ENCODE results near the gene SLC11A1.

The SLC11A1 gene

GRCh38 chr2:218401890-218402289 lies 19.8 kb downstream of the SLC11A1 start:
- H3K4me3 ChIP-seq (ENCODE audit: low read depth in 1 of 2, low read length in 2 of 2): peak overlapping the region in 1 of 2 donors; percentile 88
- H3K4me1 ChIP-seq (ENCODE audit: control insufficient read depth in 1 of 2, insufficient read depth in 2 of 2, low read length in 2 of 2): peaks cover 17 to 58% of the 10 kb centered on the region in 2 donors
- H3K36me3 ChIP-seq (ENCODE audit: control insufficient read depth in 1 of 2, insufficient read depth in 2 of 2, low read length in 2 of 2): peaks cover 7 to 31% of the 10 kb centered on the region in 2 donors
- no peaks in the 10 kb centered on the region for H3K9me3 ChIP-seq (ENCODE audit: control insufficient read depth in 1 of 2, low read length in 2 of 2)
- H3K27me3 ChIP-seq (ENCODE audit: low read depth, low read length): no peaks in the 10 kb centered on the region
- H3K27ac ChIP-seq (ENCODE audit: low read length): peak overlapping the region; percentile 23

- Histone ChIP-seq H3K27me3 (ENCODE audit: low read depth, low read length) (no peaks in the 10 kb centered on the region), H3K4me3 (ENCODE audit: low read depth in 1 of 2, low read length in 2 of 2) (peak overlapping the region in 1 of 2 donors; percentile 88), H3K27ac (ENCODE audit: low read length) (peak overlapping the region; percentile 23), H3K36me3 (ENCODE audit: control insufficient read depth in 1 of 2, insufficient read depth in 2 of 2, low read length in 2 of 2) (peaks cover 7 to 31% of the 10 kb centered on the region in 2 donors), H3K9me3 (ENCODE audit: control insufficient read depth in 1 of 2, low read length in 2 of 2) (no peaks in the 10 kb centered on the region), H3K4me1 (ENCODE audit: control insufficient read depth in 1 of 2, insufficient read depth in 2 of 2, low read length in 2 of 2) (peaks cover 22 to 58% of the 10 kb centered on the region in 2 donors)
These were observed 20.4 kb downstream of the SLC11A1 start for GRCh38 chr2:218402491-218402901.

GRCh38 chr2:218402911-218403411 lies 20.9 kb downstream of the SLC11A1 start:
- Histone ChIP-seq H3K4me3 (ENCODE audit: low read depth in 1 of 2, low read length in 2 of 2) (no peak overlapping the region), H3K27ac (ENCODE audit: low read length) (no peak overlapping the region), H3K9me3 (ENCODE audit: control insufficient read depth in 1 of 2, low read length in 2 of 2) (no peaks in the 10 kb centered on the region), H3K27me3 (ENCODE audit: low read depth, low read length) (no peaks in the 10 kb centered on the region), H3K4me1 (ENCODE audit: control insufficient read depth in 1 of 2, insufficient read depth in 2 of 2, low read length in 2 of 2) (peaks cover 22 to 58% of the 10 kb centered on the region in 2 donors), H3K36me3 (ENCODE audit: control insufficient read depth in 1 of 2, insufficient read depth in 2 of 2, low read length in 2 of 2) (peaks cover 7 to 31% of the 10 kb centered on the region in 2 donors)

GRCh38 chr2:218403810-218404209 lies 21.7 kb downstream of the SLC11A1 start:
- Histone ChIP-seq H3K4me1 (ENCODE audit: control insufficient read depth in 1 of 2, insufficient read depth in 2 of 2, low read length in 2 of 2) (peaks cover 22 to 55% of the 10 kb centered on the region in 2 donors), H3K9me3 (ENCODE audit: control insufficient read depth in 1 of 2, low read length in 2 of 2) (no peaks in the 10 kb centered on the region), H3K27me3 (ENCODE audit: low read depth, low read length) (no peaks in the 10 kb centered on the region), H3K4me3 (ENCODE audit: low read depth in 1 of 2, low read length in 2 of 2) (no peak overlapping the region), H3K27ac (ENCODE audit: low read length) (no peak overlapping the region), H3K36me3 (ENCODE audit: control insufficient read depth in 1 of 2, insufficient read depth in 2 of 2, low read length in 2 of 2) (peaks cover 7 to 31% of the 10 kb centered on the region in 2 donors)

- H3K36me3 ChIP-seq (ENCODE audit: control insufficient read depth in 1 of 2, insufficient read depth in 2 of 2, low read length in 2 of 2): peaks cover 7 to 31% of the 10 kb centered on the region in 2 donors
- no peaks in the 10 kb centered on the region for H3K27me3 ChIP-seq (ENCODE audit: low read depth, low read length)
- H3K27ac ChIP-seq (ENCODE audit: low read length): no peak overlapping the region
- H3K9me3 ChIP-seq (ENCODE audit: control insufficient read depth in 1 of 2, low read length in 2 of 2): no peaks in the 10 kb centered on the region
- H3K4me1 ChIP-seq (ENCODE audit: control insufficient read depth in 1 of 2, insufficient read depth in 2 of 2, low read length in 2 of 2): peaks cover 22 to 55% of the 10 kb centered on the region in 2 donors
- no peak overlapping the region for H3K4me3 ChIP-seq (ENCODE audit: low read depth in 1 of 2, low read length in 2 of 2)
These were observed 22.4 kb downstream of the SLC11A1 start for GRCh38 chr2:218404351-218405085.

- Histone ChIP-seq H3K4me1 (ENCODE audit: control insufficient read depth in 1 of 2, insufficient read depth in 2 of 2, low read length in 2 of 2) (peaks cover 22 to 55% of the 10 kb centered on the region in 2 donors), H3K9me3 (ENCODE audit: control insufficient read depth in 1 of 2, low read length in 2 of 2) (no peaks in the 10 kb centered on the region), H3K27ac (ENCODE audit: low read length) (peak overlapping the region; percentile 77), H3K27me3 (ENCODE audit: low read depth, low read length) (no peaks in the 10 kb centered on the region), H3K36me3 (ENCODE audit: control insufficient read depth in 1 of 2, insufficient read depth in 2 of 2, low read length in 2 of 2) (peaks cover 7 to 31% of the 10 kb centered on the region in 2 donors), H3K4me3 (ENCODE audit: low read depth in 1 of 2, low read length in 2 of 2) (peak overlapping the region in 1 of 2 donors; percentile 65)
These were observed 23.1 kb downstream of the SLC11A1 start for GRCh38 chr2:218405086-218405745.

- H3K27ac ChIP-seq (ENCODE audit: low read length): peak overlapping the region; percentile 77
- H3K4me3 ChIP-seq (ENCODE audit: low read depth in 1 of 2, low read length in 2 of 2): peak overlapping the region; percentile 46 to 65
- peaks cover 22 to 55% of the 10 kb centered on the region in 2 donors for H3K4me1 ChIP-seq (ENCODE audit: control insufficient read depth in 1 of 2, insufficient read depth in 2 of 2, low read length in 2 of 2)
- H3K36me3 ChIP-seq (ENCODE audit: control insufficient read depth in 1 of 2, insufficient read depth in 2 of 2, low read length in 2 of 2): peaks cover 7 to 31% of the 10 kb centered on the region in 2 donors
- H3K9me3 ChIP-seq (ENCODE audit: control insufficient read depth in 1 of 2, low read length in 2 of 2): no peaks in the 10 kb centered on the region
- no peaks in the 10 kb centered on the region for H3K27me3 ChIP-seq (ENCODE audit: low read depth, low read length)
These were observed 23.7 kb downstream of the SLC11A1 start for GRCh38 chr2:218405746-218406208.

- Histone ChIP-seq H3K27ac (ENCODE audit: low read length) (peak overlapping the region; percentile 82), H3K4me3 (ENCODE audit: low read depth in 1 of 2, low read length in 2 of 2) (peak overlapping the region; percentile 65), H3K4me1 (ENCODE audit: control insufficient read depth in 1 of 2, insufficient read depth in 2 of 2, low read length in 2 of 2) (peaks cover 20 to 51% of the 10 kb centered on the region in 2 donors), H3K27me3 (ENCODE audit: low read depth, low read length) (no peaks in the 10 kb centered on the region), H3K9me3 (ENCODE audit: control insufficient read depth in 1 of 2, low read length in 2 of 2) (no peaks in the 10 kb centered on the region), H3K36me3 (ENCODE audit: control insufficient read depth in 1 of 2, insufficient read depth in 2 of 2, low read length in 2 of 2) (peaks cover 7 to 31% of the 10 kb centered on the region in 2 donors)
These were observed 24.3 kb downstream of the SLC11A1 start for GRCh38 chr2:218406209-218406948.

- Histone ChIP-seq H3K27ac (ENCODE audit: low read length) (peak overlapping the region; percentile 82), H3K4me3 (ENCODE audit: low read depth in 1 of 2, low read length in 2 of 2) (peak overlapping the region; percentile 61 to 65), H3K36me3 (ENCODE audit: control insufficient read depth in 1 of 2, insufficient read depth in 2 of 2, low read length in 2 of 2) (peaks cover 7 to 27% of the 10 kb centered on the region in 2 donors), H3K9me3 (ENCODE audit: control insufficient read depth in 1 of 2, low read length in 2 of 2) (no peaks in the 10 kb centered on the region), H3K4me1 (ENCODE audit: control insufficient read depth in 1 of 2, insufficient read depth in 2 of 2, low read length in 2 of 2) (peaks cover 14 to 44% of the 10 kb centered on the region in 2 donors), H3K27me3 (ENCODE audit: low read depth, low read length) (no peaks in the 10 kb centered on the region)
These were observed 25.0 kb downstream of the SLC11A1 start for GRCh38 chr2:218406949-218407618.

GRCh38 chr2:218407717-218408116 lies 25.6 kb downstream of the SLC11A1 start:
- Histone ChIP-seq H3K9me3 (ENCODE audit: control insufficient read depth in 1 of 2, low read length in 2 of 2) (no peaks in the 10 kb centered on the region), H3K36me3 (ENCODE audit: control insufficient read depth in 1 of 2, insufficient read depth in 2 of 2, low read length in 2 of 2) (peaks cover 7 to 21% of the 10 kb centered on the region in 2 donors), H3K27me3 (ENCODE audit: low read depth, low read length) (no peaks in the 10 kb centered on the region), H3K27ac (ENCODE audit: low read length) (no peak overlapping the region), H3K4me3 (ENCODE audit: low read depth in 1 of 2, low read length in 2 of 2) (no peak overlapping the region), H3K4me1 (ENCODE audit: control insufficient read depth in 1 of 2, insufficient read depth in 2 of 2, low read length in 2 of 2) (peaks cover 13 to 37% of the 10 kb centered on the region in 2 donors)

Data from muscle layer of duodenum (tissue), 2 donors.